Sciatic nerve (tissue), 2 donors: ENCODE results near the gene RASGRP3. TPM values are rescaled to one million over a fixed set of nuclear protein-coding genes. Genes with fewer than 3 reads are reported as not detected.
"Not testable (repeated sequence)": the region's sequence is repeated elsewhere in the genome, so short reads cannot be mapped to it uniquely, and the experiment has no call there.

Source experiments
- ATAC-seq: fragments of 200-7000 bp; cut with Tn5 transposase; one replicate; pipeline ENCODE4 v1.9.1; 2020; ENCODE audit warnings: mild to moderate bottlenecking, moderate library complexity
- DNase-seq: peaks from one replicate; pipeline ENCODE4 v3.0.0-alpha.2; 2020; ENCODE audit warnings: low spot score
- intact Hi-C: fragments of 100-400 bp; cut with DNase I; formaldehyde crosslinking; loops from one replicate; pipeline ENCODE4 v1.14.2; 2022
- total RNA-seq: library from RNA; stranded (reverse); fragmentation: NEBNext Ultra II Directional; extraction: Animal tissue kit (Norgen Biotek cat#: 25700); gene quantifications from one replicate; pipeline ENCODE4 v1.2.1, GENCODE V29; 2021
- donor health status: DM: no; HTN: no; CAD: no.
- donor health status: DM: no; HTN: no; CAD: no.

Gene RASGRP3
- total RNA-seq = 16.0 TPM

GRCh38 chr2:33476131-33476792 lies at the start of gene RASGRP3:
Gene RASGRP3 (plus strand): TSS chr2:33476649. CDS start chr2:33515137, 38,488 bp downstream.
- intact Hi-C loops = no loop called here
- peak; percentile 94 for ATAC-seq
- DNase-seq = peak; percentile 85

GRCh38 chr2:33426666-33427231 lies 49.7 kb upstream of the RASGRP3 start:
- intact Hi-C loops = no loop called here

GRCh38 chr2:33430077-33430476 lies 46.4 kb upstream of the RASGRP3 start:
- intact Hi-C loops = no loop called here
- DNase-seq = no peak
- ATAC-seq = no peak

More at GRCh38 chr2:33426666-33427231, 49.7 kb upstream of the RASGRP3 start:
- no peak for DNase-seq
- ATAC-seq = peak; percentile 45

- no peak for DNase-seq
- ATAC-seq = no peak
- intact Hi-C loops = no loop called here
Measured at GRCh38 chr2:33430856-33431255, 45.6 kb upstream of the RASGRP3 start.

GRCh38 chr2:33432871-33433270 lies 43.6 kb upstream of the RASGRP3 start:
- no peak for ATAC-seq
- intact Hi-C loops = no loop called here
- no peak for DNase-seq

GRCh38 chr2:33433279-33434235 lies 42.9 kb upstream of the RASGRP3 start:
- ATAC-seq (peak; percentile 97), DNase-seq (no peak)
- intact Hi-C loops = no loop called here

- ATAC-seq (no peak), DNase-seq (no peak)
- intact Hi-C loops = no loop called here
Measured at GRCh38 chr2:33435518-33435917, 40.9 kb upstream of the RASGRP3 start.

- DNase-seq (no peak), ATAC-seq (no peak)
- intact Hi-C loops = no loop called here
Measured at GRCh38 chr2:33436083-33436482, 40.4 kb upstream of the RASGRP3 start.

GRCh38 chr2:33437297-33437696 lies 39.2 kb upstream of the RASGRP3 start:
- DNase-seq (no peak), ATAC-seq (no peak)
- intact Hi-C loops = no loop called here

- ATAC-seq = no peak
Measured at GRCh38 chr2:33437815-33438214, 38.6 kb upstream of the RASGRP3 start.

GRCh38 chr2:33441235-33441810 lies 35.1 kb upstream of the RASGRP3 start:
- peak; percentile 73 for DNase-seq
- intact Hi-C loops = no loop called here
- ATAC-seq = peak; percentile 90

More at GRCh38 chr2:33437815-33438214, 38.6 kb upstream of the RASGRP3 start:
- intact Hi-C loops = no loop called here
- no peak for DNase-seq

GRCh38 chr2:33442052-33442451 lies 34.4 kb upstream of the RASGRP3 start:
- intact Hi-C loops, ATAC-seq: not testable (repeated sequence)

GRCh38 chr2:33442528-33443079 lies 33.8 kb upstream of the RASGRP3 start:
- ATAC-seq = peak; percentile 82
- no peak for DNase-seq
- intact Hi-C loops = no loop called here

More at GRCh38 chr2:33442052-33442451, 34.4 kb upstream of the RASGRP3 start:
- DNase-seq = not testable (repeated sequence)

GRCh38 chr2:33443274-33443829 lies 33.1 kb upstream of the RASGRP3 start:
- intact Hi-C loops = no loop called here
- ATAC-seq (peak; percentile 77), DNase-seq (no peak)

GRCh38 chr2:33444967-33445366 lies 31.5 kb upstream of the RASGRP3 start:
- DNase-seq = no peak
- no peak for ATAC-seq
- intact Hi-C loops = no loop called here

- DNase-seq = no peak
- ATAC-seq = no peak
- intact Hi-C loops = no loop called here
Measured at GRCh38 chr2:33448220-33448899, 28.1 kb upstream of the RASGRP3 start.

- ATAC-seq (no peak), DNase-seq (no peak)
- intact Hi-C loops = no loop called here
Measured at GRCh38 chr2:33451214-33451613, 25.2 kb upstream of the RASGRP3 start.

- ATAC-seq = no peak
- DNase-seq = no peak
- intact Hi-C loops = no loop called here
Measured at GRCh38 chr2:33451825-33452224, 24.6 kb upstream of the RASGRP3 start.
